A549 treated with Mapracorat at 1 μM for 4 hours (cell line): ENCODE results near the gene CYSTM1. TPM values are rescaled to one million over a fixed set of nuclear protein-coding genes. Genes with fewer than 3 reads are reported as not detected.

Experiments used
- total RNA-seq: library from RNA; stranded (reverse); fragments of 200-300 nt; extraction: Qiagen RNA extraction; gene quantifications from 5 replicates; pipeline ENCODE4 v1.2.3, GENCODE V29; 2022

The CYSTM1 gene, protein sequence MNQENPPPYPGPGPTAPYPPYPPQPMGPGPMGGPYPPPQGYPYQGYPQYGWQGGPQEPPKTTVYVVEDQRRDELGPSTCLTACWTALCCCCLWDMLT
- total RNA-seq: 149 to 258 TPM (median 171 TPM) in 5 replicates

DNA sequence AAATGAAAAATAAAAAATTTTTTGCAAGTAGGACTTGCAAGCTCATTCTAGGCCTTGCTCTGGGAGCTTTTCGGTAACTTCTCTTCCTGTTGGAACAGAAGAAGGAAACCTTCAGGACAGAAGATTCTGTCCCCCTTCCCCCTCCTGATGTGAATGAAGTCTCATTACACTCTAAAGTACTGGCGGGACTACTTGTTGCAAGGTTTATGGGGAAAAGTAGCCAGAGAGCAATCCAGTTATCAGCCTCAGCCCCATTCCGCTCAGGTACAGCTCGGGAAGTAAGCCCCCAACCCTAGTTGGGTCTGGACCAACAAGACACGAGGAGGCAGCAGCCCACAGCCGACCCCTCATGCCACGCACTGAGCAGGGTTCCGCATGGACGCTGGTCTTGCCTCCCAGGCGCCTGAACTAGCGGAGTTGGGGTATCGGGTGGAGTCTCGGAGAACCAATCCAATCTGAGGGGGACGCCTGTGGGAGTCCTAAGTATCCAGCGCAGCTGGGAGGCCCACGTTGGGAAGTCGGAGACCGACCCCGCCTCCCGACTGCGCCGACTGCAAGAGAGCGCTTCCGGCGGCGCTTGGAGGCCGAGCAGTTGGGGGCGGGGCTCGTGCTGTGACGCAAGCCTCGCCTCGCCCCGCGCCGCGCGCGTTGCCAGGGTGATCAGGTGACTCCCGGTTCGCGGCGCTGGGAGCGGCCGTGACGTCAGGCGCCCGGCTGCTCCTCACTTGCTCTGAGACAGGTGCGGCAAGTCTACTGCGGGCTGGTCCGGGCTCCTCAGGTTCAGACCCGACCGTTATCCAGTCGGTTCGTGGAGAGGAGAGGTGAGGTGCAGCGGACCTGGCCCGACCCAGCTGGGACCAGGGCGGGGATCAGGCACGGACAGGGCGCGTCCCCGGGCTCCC lies at the start of gene CYSTM1:
Gene CYSTM1 (plus strand): TSS at position 724 of the 902 bp plus-strand sequence. CDS start 19,278 bp downstream, outside the sequence.

DNA sequence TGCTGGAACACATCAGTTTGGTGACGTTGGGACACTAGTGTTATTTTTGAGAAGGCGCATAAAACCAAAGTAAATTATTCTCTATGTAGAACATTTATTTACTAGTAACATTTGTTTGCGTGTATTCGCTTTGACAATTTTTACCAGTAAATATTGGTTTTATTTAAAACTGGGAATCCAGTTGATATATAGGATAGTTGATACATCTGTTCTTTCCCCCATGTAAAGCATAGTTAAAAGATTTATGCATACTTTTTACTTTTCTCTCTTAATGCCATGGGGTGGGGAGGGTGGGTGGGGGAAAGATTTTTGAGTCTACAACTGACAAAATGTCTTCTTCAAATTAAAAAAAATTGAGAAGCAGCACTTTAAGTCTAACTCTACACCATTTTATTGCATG lies 49.4 kb upstream of the CYSTM1 start, which contains the start of gene IGIP:
Gene IGIP (plus strand): TSS at position 301 of the 400 bp plus-strand sequence. CDS start 2,540 bp downstream, outside the sequence.

Other genes with a start within 250 kb of the CYSTM1 start
- gene NRG2, start 131.9 kb upstream of the CYSTM1 start, total RNA-seq: 1.6 to 2.4 TPM (median 2.0 TPM) in 5 replicates
- gene PURA, start 61.1 kb upstream of the CYSTM1 start, total RNA-seq: 4.4 to 5.3 TPM (median 5.0 TPM) in 5 replicates
- 0.55 to 1.0 TPM (median 0.79 TPM) in 5 replicates for gene IGIP, start 49.3 kb upstream of the CYSTM1 start, total RNA-seq
- 89.7 to 118 TPM (median 91.5 TPM) in 5 replicates for gene PFDN1, start 127.9 kb downstream of the CYSTM1 start, total RNA-seq
- gene HBEGF, start 171.4 kb downstream of the CYSTM1 start, total RNA-seq: 6.0 to 7.3 TPM (median 7.2 TPM) in 5 replicates
- gene SLC4A9, start 185.0 kb downstream of the CYSTM1 start, total RNA-seq: 0.05 to 0.08 TPM in 2 of 5 replicates, not detected in the others
- 46.2 to 52.4 TPM (median 47.8 TPM) in 5 replicates for gene ANKHD1, start 226.6 kb downstream of the CYSTM1 start, total RNA-seq